ENCODE results near the gene SHROOM1. TPM values are rescaled to one million over a fixed set of nuclear protein-coding genes. Genes with fewer than 3 reads are reported as not detected.
"Not testable (repeated sequence)": the region's sequence is repeated elsewhere in the genome, so short reads cannot be mapped to it uniquely, and the experiment has no call there.

The SHROOM1 gene
- polyA plus RNA-seq, 6 donors from 2014 or later, result 0.26 TPM; not detected in 5

GRCh38 chr5:132805872-132806271 lies 24.6 kb downstream of the SHROOM1 start:
- not testable (repeated sequence) for H3K4me3 Mint-ChIP-seq; H3K4me1 Mint-ChIP-seq; H3K9me3 Mint-ChIP-seq; H3K36me3 Mint-ChIP-seq; DNase-seq; H3K27ac Mint-ChIP-seq; ATAC-seq (ENCODE audit: low read depth in 2 of 2)
- H3K27me3 Mint-ChIP-seq, result peaks cover 39 to 83% (median 55%) of the 10 kb centered on the region in 3 donors

DNA sequence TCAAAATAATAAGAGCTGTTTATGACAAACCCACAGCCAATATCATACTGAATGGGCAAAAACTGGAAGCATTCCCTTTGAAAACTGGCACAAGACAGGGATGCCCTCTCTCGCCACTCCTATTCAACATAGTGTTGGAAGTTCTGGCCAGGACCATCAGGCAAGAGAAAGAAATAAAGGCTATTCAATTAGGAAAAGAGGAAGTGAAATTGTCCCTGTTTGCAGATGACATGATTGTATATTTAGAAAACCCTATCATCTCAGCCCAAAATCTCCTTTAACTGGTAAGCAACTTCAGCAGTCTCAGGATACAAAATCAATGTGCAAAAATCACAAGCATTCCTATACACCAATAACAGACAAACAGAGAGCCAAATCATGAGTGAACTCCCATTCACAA lies 26.2 kb downstream of the SHROOM1 start:
- not testable (repeated sequence) for H3K9me3 Mint-ChIP-seq; ATAC-seq (ENCODE audit: low read depth in 2 of 2); H3K36me3 Mint-ChIP-seq; DNase-seq; H3K4me3 Mint-ChIP-seq; H3K4me1 Mint-ChIP-seq
- peak overlapping the region in 1 of 6 donors; percentile 84 for H3K27ac Mint-ChIP-seq
- peaks cover 30 to 81% (median 45%) of the 10 kb centered on the region in 3 donors for H3K27me3 Mint-ChIP-seq

GRCh38 chr5:132802685-132803066 lies 27.8 kb downstream of the SHROOM1 start:
- not testable (repeated sequence) for H3K9me3 Mint-ChIP-seq; DNase-seq; H3K36me3 Mint-ChIP-seq; H3K4me1 Mint-ChIP-seq; H3K27ac Mint-ChIP-seq; ATAC-seq (ENCODE audit: low read depth in 2 of 2); H3K4me3 Mint-ChIP-seq
- H3K27me3 Mint-ChIP-seq, result peaks cover 37 to 77% (median 48%) of the 10 kb centered on the region in 3 donors

DNA sequence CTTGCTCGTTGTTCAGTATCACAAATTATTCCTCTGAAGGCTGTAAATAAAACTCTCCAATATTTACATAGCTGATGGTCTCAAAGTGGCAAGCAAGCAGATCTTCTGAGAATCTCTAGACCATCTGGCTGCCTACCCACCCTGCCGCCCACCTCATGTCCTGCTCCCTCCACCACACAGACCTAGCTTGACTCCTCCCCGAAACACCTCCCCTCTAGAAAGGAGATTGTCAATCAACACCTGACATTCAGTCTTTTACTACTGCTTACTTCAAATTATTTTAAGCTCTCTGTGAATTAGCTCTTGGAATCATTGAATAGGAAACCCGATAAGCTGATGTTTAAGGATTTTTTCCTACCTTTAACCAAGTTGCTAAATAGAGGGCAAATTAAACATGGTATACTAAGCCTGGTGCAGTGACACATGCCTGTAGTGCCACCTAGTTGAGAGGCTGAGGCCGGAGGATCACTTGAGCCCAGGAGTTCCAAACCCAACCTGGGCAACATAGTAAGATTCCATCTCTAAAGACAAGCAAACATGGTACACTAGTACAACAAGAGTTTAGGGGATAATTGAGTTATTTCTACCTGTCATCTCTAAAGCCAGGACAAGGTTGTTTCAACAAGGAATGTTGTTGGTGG lies 28.3 kb downstream of the SHROOM1 start:
- DNase-seq, result no peak
- H3K27me3 Mint-ChIP-seq, result peaks cover 35 to 72% (median 52%) of the 10 kb centered on the region in 3 donors
- no peaks in the 10 kb centered on the region for H3K36me3 Mint-ChIP-seq
- peaks cover 5 to 9% (median 8%) of the 10 kb centered on the region in 3 donors for H3K4me1 Mint-ChIP-seq
- no peak for ATAC-seq (ENCODE audit: low read depth in 2 of 2)
- no peak overlapping the region for H3K27ac Mint-ChIP-seq
- H3K9me3 Mint-ChIP-seq, result peaks cover 0 to 8% (median 0%) of the 10 kb centered on the region in 7 donors
- H3K4me3 Mint-ChIP-seq, result no peak overlapping the region

DNA sequence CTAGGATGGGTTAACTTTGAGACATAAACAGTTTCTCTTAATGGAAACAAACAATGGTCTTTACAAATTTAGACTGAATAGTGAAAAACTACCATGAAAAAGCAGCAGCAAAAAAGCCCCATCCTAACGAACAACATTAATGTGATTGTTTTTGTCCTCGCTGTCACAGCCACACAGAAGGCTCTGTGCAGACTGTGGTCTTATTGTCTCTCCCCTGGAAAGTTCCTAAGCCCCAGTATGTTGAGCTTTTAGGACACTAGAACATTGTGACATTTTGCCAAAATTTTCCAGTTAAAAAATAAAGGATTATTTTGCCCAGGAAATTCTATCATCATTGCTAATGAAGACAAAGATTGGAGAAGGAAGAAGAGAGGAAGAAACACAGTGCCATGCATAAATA lies 29.9 kb downstream of the SHROOM1 start:
- Mint-ChIP-seq H3K36me3 (no peaks in the 10 kb centered on the region), H3K27me3 (peaks cover 35 to 65% (median 52%) of the 10 kb centered on the region in 3 donors), H3K27ac (no peak overlapping the region), H3K4me3 (no peak overlapping the region), H3K9me3 (peaks cover 0 to 4% (median 0%) of the 10 kb centered on the region in 7 donors), H3K4me1 (peaks cover 5 to 9% (median 8%) of the 10 kb centered on the region in 3 donors)
- ATAC-seq (ENCODE audit: low read depth in 2 of 2) (no peak), DNase-seq (no peak)

DNA sequence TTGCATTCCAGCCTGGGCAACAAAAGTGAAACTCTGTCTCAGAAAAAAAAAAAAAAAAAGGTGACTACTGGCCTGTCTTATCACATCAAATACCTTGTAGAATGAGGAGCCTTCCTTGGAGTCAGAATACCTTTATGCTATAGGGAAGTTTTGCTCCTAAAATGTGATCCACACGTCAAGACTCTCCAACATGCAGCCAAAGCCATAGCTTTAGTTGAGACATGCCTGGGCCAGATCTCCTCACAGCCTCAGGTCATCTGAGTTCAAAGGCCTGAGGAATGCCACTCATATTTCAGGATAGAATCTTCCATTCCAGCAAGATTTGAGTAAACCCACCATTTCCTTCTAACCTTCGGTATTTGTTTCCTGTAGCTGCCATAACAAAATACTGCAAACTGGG lies 31.1 kb downstream of the SHROOM1 start:
- H3K4me1 Mint-ChIP-seq, result peaks cover 4 to 7% (median 6%) of the 10 kb centered on the region in 3 donors
- DNase-seq (no peak), ATAC-seq (ENCODE audit: low read depth in 2 of 2) (no peak)
- H3K9me3 Mint-ChIP-seq, result peaks cover 0 to 1% (median 0%) of the 10 kb centered on the region in 7 donors
- no peak overlapping the region for H3K4me3 Mint-ChIP-seq
- H3K36me3 Mint-ChIP-seq, result no peaks in the 10 kb centered on the region
- no peak overlapping the region for H3K27ac Mint-ChIP-seq
- H3K27me3 Mint-ChIP-seq, result peaks cover 43 to 58% (median 53%) of the 10 kb centered on the region in 3 donors

GRCh38 chr5:132797651-132798050 lies 32.8 kb downstream of the SHROOM1 start:
- H3K4me1 Mint-ChIP-seq, result no peaks in the 10 kb centered on the region
- DNase-seq (no peak), ATAC-seq (ENCODE audit: low read depth in 2 of 2) (no peak)
- H3K9me3 Mint-ChIP-seq, result no peaks in the 10 kb centered on the region
- no peak overlapping the region for H3K27ac Mint-ChIP-seq
- H3K27me3 Mint-ChIP-seq, result peaks cover 44 to 55% (median 46%) of the 10 kb centered on the region in 3 donors
- no peak overlapping the region for H3K4me3 Mint-ChIP-seq
- no peaks in the 10 kb centered on the region for H3K36me3 Mint-ChIP-seq

DNA sequence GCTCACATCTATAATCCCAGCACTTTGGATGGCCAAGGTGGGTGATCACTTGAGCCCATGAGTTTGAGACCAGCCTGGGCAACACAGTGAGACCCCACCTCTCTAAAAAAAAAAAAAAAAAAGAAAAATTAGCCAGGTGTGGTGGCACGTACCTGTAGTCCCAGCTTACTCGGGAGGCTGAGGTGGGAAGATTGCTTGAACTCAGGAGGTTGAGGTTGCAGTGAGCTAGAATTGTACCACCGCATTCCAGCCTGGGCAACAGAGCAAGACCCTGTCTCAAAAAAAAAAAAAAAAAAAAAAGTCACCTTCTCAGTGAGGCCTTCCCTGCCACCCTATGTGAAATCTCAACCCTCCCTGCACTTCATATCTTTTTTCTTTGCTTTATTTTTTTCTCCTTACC lies 39.4 kb downstream of the SHROOM1 start:
- Mint-ChIP-seq H3K27me3 (peaks cover 29 to 34% (median 30%) of the 10 kb centered on the region in 3 donors), H3K4me1 (no peaks in the 10 kb centered on the region), H3K27ac (no peak overlapping the region), H3K4me3 (no peak overlapping the region), H3K9me3 (peaks cover 0 to 2% (median 0%) of the 10 kb centered on the region in 7 donors), H3K36me3 (no peaks in the 10 kb centered on the region)
- ATAC-seq (ENCODE audit: low read depth in 2 of 2) (no peak), DNase-seq (no peak)

- Mint-ChIP-seq H3K27ac (peak overlapping the region in 1 of 6 donors; percentile 2), H3K4me1 (no peaks in the 10 kb centered on the region)
- DNase-seq, result no peak
Observed at GRCh38 chr5:132790201-132790865, 40.1 kb downstream of the SHROOM1 start.

GRCh38 chr5:132788990-132789886 lies 41.2 kb downstream of the SHROOM1 start:
- Mint-ChIP-seq H3K27ac (peak overlapping the region in 2 of 6 donors; percentile 17 to 52), H3K4me1 (peaks cover 3 to 5% (median 3%) of the 10 kb centered on the region in 3 donors), H3K36me3 (peaks cover 0 to 6% of the 10 kb centered on the region in 2 donors), H3K4me3 (no peak overlapping the region), H3K27me3 (peaks cover 27 to 42% (median 37%) of the 10 kb centered on the region in 3 donors), H3K9me3 (peaks cover 0 to 2% (median 0%) of the 10 kb centered on the region in 7 donors)
- DNase-seq (no peak), ATAC-seq (ENCODE audit: low read depth in 2 of 2) (no peak)

More at GRCh38 chr5:132790201-132790865, 40.1 kb downstream of the SHROOM1 start:
- H3K27me3 Mint-ChIP-seq, result peaks cover 33 to 40% (median 36%) of the 10 kb centered on the region in 3 donors
- H3K36me3 Mint-ChIP-seq, result peaks cover 0 to under 1% of the 10 kb centered on the region in 2 donors
- no peak overlapping the region for H3K4me3 Mint-ChIP-seq
- ATAC-seq (ENCODE audit: low read depth in 2 of 2), result no peak
- peaks cover 0 to 2% (median 0%) of the 10 kb centered on the region in 7 donors for H3K9me3 Mint-ChIP-seq

DNA sequence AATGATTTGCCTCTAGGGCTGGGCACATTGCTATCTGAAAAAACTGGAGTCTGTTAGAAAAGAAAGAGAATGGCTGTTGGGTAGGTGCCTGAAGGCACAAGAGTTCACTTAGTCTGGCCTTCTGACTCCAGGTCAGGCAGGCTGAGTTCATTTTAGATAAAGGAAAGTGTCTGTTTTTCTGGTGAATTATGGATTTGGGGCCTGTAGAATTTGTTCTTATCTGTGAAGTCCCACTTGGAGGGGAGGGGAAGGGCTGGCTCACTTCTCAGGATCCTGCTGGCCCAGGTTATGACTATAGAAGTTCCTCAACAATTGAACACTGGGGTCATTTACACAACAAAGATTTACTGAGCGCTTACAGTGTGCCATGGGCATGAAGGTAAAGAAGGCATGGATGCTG lies 41.9 kb downstream of the SHROOM1 start:
- DNase-seq (no peak), ATAC-seq (ENCODE audit: low read depth in 2 of 2) (no peak)
- H3K9me3 Mint-ChIP-seq, result peaks cover 0 to 2% (median 0%) of the 10 kb centered on the region in 7 donors
- H3K4me1 Mint-ChIP-seq, result peaks cover 3 to 5% (median 3%) of the 10 kb centered on the region in 3 donors
- H3K27ac Mint-ChIP-seq, result no peak overlapping the region
- no peak overlapping the region for H3K4me3 Mint-ChIP-seq
- peaks cover 0 to 6% of the 10 kb centered on the region in 2 donors for H3K36me3 Mint-ChIP-seq
- peaks cover 26 to 43% (median 34%) of the 10 kb centered on the region in 3 donors for H3K27me3 Mint-ChIP-seq

DNA sequence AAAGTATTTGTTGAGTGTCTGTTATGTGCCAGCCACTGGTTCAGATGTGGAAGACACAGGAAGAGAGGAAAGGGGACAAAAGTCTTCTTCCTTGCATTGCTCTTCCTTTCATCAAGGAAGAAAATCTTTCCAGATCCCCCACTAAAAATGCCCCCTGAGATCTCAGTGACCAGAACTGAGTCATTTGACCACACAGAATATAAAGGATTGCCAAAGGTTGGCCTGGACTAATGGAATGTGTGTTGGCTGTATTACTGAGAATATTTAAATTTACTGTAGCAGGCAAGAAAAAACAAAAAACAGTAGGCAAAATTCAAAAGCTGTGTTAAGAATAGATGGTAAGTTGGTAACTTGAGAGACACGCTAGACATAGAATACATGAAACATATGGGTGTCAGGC lies 43.4 kb downstream of the SHROOM1 start:
- H3K4me3 Mint-ChIP-seq, result no peak overlapping the region
- no peak overlapping the region for H3K27ac Mint-ChIP-seq
- DNase-seq (no peak), ATAC-seq (ENCODE audit: low read depth in 2 of 2) (no peak)
- H3K36me3 Mint-ChIP-seq, result peaks cover 0 to 6% of the 10 kb centered on the region in 2 donors
- H3K4me1 Mint-ChIP-seq, result peaks cover 3 to 5% (median 3%) of the 10 kb centered on the region in 3 donors
- peaks cover 0 to 2% (median 0%) of the 10 kb centered on the region in 7 donors for H3K9me3 Mint-ChIP-seq
- peaks cover 29 to 40% (median 35%) of the 10 kb centered on the region in 3 donors for H3K27me3 Mint-ChIP-seq

- ATAC-seq (ENCODE audit: low read depth in 2 of 2), result no peak
- peaks cover 3 to 5% (median 3%) of the 10 kb centered on the region in 3 donors for H3K4me1 Mint-ChIP-seq
- peaks cover 0 to 6% of the 10 kb centered on the region in 2 donors for H3K36me3 Mint-ChIP-seq
- H3K4me3 Mint-ChIP-seq, result no peak overlapping the region
- peaks cover 0 to 2% (median 0%) of the 10 kb centered on the region in 7 donors for H3K9me3 Mint-ChIP-seq
- no peak for DNase-seq
- H3K27me3 Mint-ChIP-seq, result peaks cover 37 to 48% (median 42%) of the 10 kb centered on the region in 3 donors
- H3K27ac Mint-ChIP-seq, result no peak overlapping the region
Observed at GRCh38 chr5:132785864-132786263, 44.6 kb downstream of the SHROOM1 start.
